HUES48 (cell line): Measurements from ENCODE around the gene TMEM229B.

Experiments used
- H3K27ac ChIP-seq: one replicate; pipeline ENCODE4 v1.7.0; 2013; ENCODE audit warnings: low read depth, low read length, inconsistent platforms
- H3K27me3 ChIP-seq: 2 replicates; pipeline ENCODE4 v1.6.1; 2013; ENCODE audit warnings: mild to moderate bottlenecking, low read length; ENCODE audit not compliant: control insufficient read depth, insufficient read depth
- H3K36me3 ChIP-seq: 2 replicates; pipeline ENCODE4 v1.6.1; 2013; ENCODE audit warnings: low read length; ENCODE audit not compliant: control insufficient read depth, insufficient read depth
- H3K4me1 ChIP-seq: 2 replicates; pipeline ENCODE4 v1.6.1; 2013; ENCODE audit warnings: mild to moderate bottlenecking, low read length; ENCODE audit not compliant: control insufficient read depth, insufficient read depth
- H3K4me3 ChIP-seq: 2 replicates; pipeline ENCODE4 v1.5.1; 2013; ENCODE audit warnings: mild to moderate bottlenecking, low read depth, low read length
- H3K9ac ChIP-seq: 2 replicates; pipeline ENCODE4 v1.6.1; 2013; ENCODE audit warnings: mild to moderate bottlenecking, low read depth, low read length, moderate library complexity
- H3K9me3 ChIP-seq: 2 replicates; pipeline ENCODE4 v1.6.1; 2013; ENCODE audit warnings: low read length; ENCODE audit not compliant: control insufficient read depth, insufficient read depth

TMEM229B gene

DNA sequence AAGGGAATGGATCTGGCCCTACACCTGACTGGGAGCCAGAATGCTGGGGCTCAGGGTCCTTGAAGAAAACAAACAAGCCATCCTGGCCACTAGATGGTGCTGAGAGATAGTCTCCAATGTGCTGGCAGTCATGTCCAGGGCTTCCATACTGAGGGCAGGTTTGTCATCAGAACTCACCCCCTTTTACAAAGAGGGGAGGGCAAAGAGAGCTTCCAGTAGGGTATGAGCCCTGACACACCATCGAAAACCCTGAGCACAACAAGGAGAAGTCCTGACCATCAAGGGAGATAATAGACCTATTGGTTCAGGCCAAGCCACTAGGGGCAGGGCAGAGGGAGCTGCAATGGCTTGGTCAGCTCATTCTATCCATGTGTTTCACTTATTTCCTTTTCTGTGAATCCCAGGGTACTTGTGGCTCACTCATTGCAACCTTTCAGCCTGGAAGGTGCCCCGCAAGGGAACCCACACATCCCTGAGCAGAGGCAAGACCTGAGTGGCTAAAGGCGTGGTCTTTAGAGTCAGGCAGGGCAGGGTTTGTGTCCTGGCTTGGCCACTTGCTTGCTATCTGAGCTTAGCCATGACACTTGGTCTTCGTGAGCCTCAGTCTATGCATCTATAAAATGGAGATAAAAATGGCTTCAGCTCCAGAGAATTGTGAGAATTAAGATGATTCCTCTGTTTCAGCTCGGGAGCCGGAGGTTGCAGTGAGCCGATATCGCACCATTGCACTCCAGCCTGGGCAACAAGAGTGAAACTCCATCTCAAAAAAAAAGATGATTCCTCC is 38.3 kb upstream of the TMEM229B start:
- Histone ChIP-seq H3K27ac (peak overlapping the region; percentile 52), H3K4me3 (no peak overlapping the region), H3K4me1 (no peaks in the 10 kb centered on the region), H3K9me3 (no peaks in the 10 kb centered on the region), H3K9ac (no peak overlapping the region), H3K27me3 (peaks cover 3% of the 10 kb centered on the region; the same call in 1 of the 2 replicates), H3K36me3 (no peaks in the 10 kb centered on the region)

DNA sequence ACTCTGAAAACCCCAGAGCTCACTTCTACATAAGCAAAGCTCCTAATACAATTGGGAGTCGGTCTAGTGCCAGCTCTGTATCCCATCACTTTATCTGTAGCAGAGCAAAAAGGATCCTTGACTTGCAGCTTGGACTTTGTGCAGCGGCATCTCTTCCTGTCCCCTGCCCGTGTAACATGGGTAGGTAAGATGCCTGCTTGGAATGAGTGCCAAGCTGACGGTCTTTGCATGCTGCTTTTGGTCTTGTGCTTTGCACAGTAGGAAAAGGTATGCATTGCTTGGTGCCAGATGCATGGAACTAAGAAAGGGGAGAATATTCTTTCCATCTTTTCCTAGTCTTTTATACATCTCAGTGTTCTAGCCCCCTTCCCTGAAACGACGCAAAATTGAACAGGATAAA is 37.7 kb upstream of the TMEM229B start:
- Histone ChIP-seq H3K9me3 (no peaks in the 10 kb centered on the region), H3K9ac (no peak overlapping the region), H3K27ac (no peak overlapping the region), H3K4me3 (no peak overlapping the region), H3K27me3 (peaks cover 3% of the 10 kb centered on the region; the same call in 1 of the 2 replicates), H3K36me3 (no peaks in the 10 kb centered on the region), H3K4me1 (no peaks in the 10 kb centered on the region)

DNA sequence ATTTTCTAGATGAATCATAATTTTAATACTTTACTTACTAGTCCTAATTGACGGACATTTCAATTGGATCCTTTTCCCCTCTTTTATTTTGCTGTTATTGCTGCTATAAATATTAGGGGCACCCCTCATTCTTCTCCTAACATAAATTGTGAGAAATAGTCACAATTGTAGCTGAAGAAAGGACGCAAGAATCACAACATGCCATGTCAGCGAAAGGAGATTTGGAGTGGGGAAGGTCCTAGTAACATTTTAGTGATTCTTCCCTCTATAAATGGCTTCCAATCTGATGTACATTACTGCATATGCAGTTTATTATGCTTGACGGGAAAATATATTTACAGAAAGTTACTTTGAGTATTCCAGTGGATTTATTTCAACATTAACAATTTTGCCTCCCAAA is 36.9 kb upstream of the TMEM229B start:
- Histone ChIP-seq H3K36me3 (no peaks in the 10 kb centered on the region), H3K4me3 (no peak overlapping the region), H3K27ac (no peak overlapping the region), H3K9me3 (no peaks in the 10 kb centered on the region), H3K9ac (no peak overlapping the region), H3K4me1 (no peaks in the 10 kb centered on the region), H3K27me3 (peaks cover 3% of the 10 kb centered on the region; the same call in 1 of the 2 replicates)

DNA sequence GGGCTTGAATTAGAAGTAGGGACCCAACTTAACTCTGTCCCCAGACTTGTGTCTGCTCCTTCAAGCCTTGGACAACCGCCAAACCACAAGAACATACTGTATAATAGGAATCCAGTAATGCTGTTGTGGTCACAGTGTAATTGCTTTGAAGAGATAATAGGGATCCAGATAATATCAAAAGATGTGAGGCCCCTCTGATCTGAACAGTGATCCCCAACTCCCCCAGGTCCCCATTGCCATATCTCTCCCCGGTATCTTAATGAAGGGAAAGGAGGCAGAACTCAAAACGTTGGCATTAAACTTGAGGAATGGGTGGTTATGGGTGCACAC is 36.1 kb upstream of the TMEM229B start:
- no peaks in the 10 kb centered on the region for H3K36me3 ChIP-seq
- H3K27me3 ChIP-seq, result peaks cover 3% of the 10 kb centered on the region; the same call in 1 of the 2 replicates
- no peaks in the 10 kb centered on the region for H3K4me1 ChIP-seq
- H3K4me3 ChIP-seq, result no peak overlapping the region
- H3K9ac ChIP-seq, result no peak overlapping the region
- no peaks in the 10 kb centered on the region for H3K9me3 ChIP-seq
- no peak overlapping the region for H3K27ac ChIP-seq

DNA sequence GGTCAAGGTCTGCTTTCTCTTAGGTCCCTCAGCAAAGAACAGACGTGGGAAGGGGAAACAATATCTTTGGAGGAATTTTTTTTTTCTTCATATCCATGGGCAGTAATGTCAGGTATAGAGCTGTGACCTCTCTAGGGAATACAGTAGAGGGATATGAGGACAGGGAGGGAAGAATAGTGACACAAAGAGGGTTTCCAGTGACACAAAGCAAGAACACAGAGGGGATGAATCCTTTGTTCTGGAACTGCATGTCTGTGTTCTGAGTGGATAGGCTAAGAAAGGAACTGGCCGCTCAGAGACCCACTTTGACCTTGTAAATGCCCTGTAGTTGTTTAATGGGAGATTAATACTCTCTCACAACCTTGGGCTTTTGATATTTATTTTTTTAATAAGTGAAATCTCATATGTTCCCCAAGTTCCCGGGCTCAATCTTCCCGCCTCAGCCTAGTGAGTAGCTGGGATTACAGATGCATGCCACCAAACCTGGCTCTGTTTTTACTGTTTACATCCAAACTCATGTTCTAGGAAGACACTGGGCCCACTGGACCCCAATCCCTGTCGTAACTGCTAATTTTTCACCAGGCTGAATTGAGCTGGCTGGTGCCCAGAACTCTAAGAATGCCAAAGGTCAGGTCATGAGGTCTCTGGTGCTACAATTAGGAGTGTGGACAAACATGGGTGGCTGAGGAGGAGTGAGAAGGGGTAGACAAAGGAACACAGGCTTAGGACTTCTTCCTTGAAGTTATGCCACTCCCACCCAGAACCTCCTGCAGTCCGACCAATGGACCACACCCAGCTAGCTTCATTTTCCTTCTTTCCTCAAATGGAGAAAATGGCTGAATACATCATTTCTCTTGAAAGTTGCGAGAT is 35.5 kb upstream of the TMEM229B start:
- Histone ChIP-seq H3K9me3 (no peaks in the 10 kb centered on the region), H3K4me3 (no peak overlapping the region), H3K4me1 (no peaks in the 10 kb centered on the region), H3K36me3 (no peaks in the 10 kb centered on the region), H3K9ac (no peak overlapping the region), H3K27ac (no peak overlapping the region), H3K27me3 (peaks cover 4% of the 10 kb centered on the region; the same call in 1 of the 2 replicates)

DNA sequence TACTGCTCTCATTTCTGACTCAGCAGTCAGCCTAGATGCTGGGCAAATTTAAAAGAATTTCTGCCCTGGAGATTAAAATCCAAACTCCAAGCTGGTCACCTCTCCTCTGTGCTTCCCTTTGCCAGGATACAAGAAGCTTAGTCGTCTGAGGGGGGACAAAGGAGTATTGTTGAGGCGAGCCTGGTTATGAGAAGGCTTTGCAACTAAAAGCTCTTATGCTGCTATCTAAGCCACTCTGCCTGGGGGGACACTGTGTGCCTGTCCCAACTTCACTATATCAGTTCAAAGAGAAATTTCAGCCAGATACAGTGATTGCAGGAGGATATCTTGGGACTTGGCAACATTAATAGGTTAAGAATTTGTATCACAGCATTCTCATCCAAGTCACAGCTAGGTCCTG is 33.7 kb upstream of the TMEM229B start:
- H3K9me3 ChIP-seq, result no peaks in the 10 kb centered on the region
- H3K4me1 ChIP-seq, result no peaks in the 10 kb centered on the region
- no peak overlapping the region for H3K27ac ChIP-seq
- no peak overlapping the region for H3K4me3 ChIP-seq
- no peaks in the 10 kb centered on the region for H3K36me3 ChIP-seq
- H3K9ac ChIP-seq, result no peak overlapping the region
- H3K27me3 ChIP-seq, result peaks cover 18% of the 10 kb centered on the region

DNA sequence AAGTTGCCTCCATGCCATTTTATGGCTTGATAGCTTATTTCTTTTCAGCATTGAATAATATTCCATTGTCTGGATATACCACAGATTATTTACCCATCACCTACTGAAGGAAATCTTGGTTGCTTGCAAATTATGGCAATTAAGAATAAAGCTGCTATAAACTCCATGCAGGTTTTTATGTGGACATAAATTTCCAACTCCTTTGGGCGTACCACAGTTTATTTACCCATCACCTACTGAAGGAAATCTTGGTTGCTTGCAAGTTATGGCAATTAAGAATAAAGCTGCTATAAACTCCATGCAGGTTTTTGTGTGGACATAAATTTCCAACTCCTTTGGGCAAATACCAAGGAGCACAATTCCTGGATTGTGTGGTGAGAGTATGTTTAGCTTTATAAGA is 32.0 kb upstream of the TMEM229B start:
- Histone ChIP-seq H3K27ac (no peak overlapping the region), H3K4me1 (no peaks in the 10 kb centered on the region), H3K9ac (no peak overlapping the region), H3K4me3 (no peak overlapping the region), H3K9me3 (no peaks in the 10 kb centered on the region), H3K27me3 (peaks cover 35% of the 10 kb centered on the region), H3K36me3 (no peaks in the 10 kb centered on the region)

DNA sequence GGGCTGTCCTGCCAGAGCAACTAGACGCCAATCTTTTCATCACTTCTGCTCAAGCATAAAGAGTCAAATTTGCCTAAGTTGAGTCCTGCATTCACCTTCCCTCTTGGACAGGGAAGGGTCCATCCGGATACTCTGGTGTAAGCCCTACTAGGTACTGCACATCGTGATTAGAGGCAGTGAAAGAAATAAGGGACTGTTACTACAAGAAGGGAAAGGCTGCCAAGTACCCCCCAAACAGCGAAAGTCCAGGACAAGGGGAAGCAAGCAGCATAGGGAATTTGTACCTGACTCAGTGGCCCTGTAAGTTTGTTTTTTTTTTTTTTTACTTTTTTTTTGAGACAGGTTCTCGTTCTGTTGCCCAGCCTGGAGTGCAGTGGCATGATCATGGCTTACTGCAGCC is 30.9 kb upstream of the TMEM229B start:
- Histone ChIP-seq H3K36me3 (no peaks in the 10 kb centered on the region), H3K9ac (no peak overlapping the region), H3K27me3 (peaks cover 45% of the 10 kb centered on the region), H3K4me1 (no peaks in the 10 kb centered on the region), H3K4me3 (no peak overlapping the region), H3K27ac (no peak overlapping the region), H3K9me3 (no peaks in the 10 kb centered on the region)

DNA sequence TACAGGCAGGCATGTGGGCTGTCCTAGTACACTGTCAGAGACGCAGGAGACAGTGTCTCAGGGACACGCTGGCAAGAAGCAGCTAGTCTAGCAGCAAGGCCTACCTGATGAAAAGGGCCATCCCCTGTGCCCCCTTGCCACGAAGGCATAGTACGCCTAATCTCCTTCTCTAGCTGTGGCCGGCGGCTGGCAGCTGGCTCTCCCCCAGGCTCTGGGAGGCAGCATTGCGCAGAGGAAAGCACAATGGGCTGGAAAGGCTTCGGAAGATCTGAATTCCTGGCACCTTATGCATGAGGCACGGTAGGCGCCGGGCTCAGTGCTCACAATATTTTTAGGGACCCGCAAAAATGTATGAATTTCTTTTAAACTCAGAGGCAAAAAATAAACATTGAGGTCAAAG is 28.6 kb upstream of the TMEM229B start:
- H3K9me3 ChIP-seq, result no peaks in the 10 kb centered on the region
- no peak overlapping the region for H3K4me3 ChIP-seq
- H3K4me1 ChIP-seq, result no peaks in the 10 kb centered on the region
- H3K36me3 ChIP-seq, result no peaks in the 10 kb centered on the region
- H3K9ac ChIP-seq, result no peak overlapping the region
- H3K27me3 ChIP-seq, result peaks cover 65% of the 10 kb centered on the region
- H3K27ac ChIP-seq, result no peak overlapping the region

DNA sequence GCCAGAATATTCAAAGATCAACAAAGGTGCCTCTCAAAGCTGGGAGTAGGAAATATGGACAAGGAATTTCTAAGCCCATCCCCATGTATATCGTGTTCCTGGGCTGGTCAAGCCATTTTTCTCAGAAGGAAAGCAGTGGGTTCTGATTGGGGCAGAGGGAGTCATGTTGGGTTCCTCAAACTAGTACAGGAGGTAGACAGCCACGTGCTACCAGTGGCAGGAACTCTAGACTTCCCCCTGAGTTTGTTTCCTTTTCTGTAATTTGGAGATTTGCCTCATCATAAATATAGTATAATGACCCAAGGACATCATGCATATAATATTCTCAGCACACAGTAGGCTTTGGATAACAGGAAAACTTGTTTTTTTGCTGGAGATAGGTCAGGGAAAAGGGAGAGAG is 28.2 kb upstream of the TMEM229B start:
- H3K4me3 ChIP-seq, result no peak overlapping the region
- H3K9ac ChIP-seq, result no peak overlapping the region
- H3K27ac ChIP-seq, result no peak overlapping the region
- peaks cover 67% of the 10 kb centered on the region for H3K27me3 ChIP-seq
- H3K4me1 ChIP-seq, result no peaks in the 10 kb centered on the region
- no peaks in the 10 kb centered on the region for H3K36me3 ChIP-seq
- no peaks in the 10 kb centered on the region for H3K9me3 ChIP-seq

DNA sequence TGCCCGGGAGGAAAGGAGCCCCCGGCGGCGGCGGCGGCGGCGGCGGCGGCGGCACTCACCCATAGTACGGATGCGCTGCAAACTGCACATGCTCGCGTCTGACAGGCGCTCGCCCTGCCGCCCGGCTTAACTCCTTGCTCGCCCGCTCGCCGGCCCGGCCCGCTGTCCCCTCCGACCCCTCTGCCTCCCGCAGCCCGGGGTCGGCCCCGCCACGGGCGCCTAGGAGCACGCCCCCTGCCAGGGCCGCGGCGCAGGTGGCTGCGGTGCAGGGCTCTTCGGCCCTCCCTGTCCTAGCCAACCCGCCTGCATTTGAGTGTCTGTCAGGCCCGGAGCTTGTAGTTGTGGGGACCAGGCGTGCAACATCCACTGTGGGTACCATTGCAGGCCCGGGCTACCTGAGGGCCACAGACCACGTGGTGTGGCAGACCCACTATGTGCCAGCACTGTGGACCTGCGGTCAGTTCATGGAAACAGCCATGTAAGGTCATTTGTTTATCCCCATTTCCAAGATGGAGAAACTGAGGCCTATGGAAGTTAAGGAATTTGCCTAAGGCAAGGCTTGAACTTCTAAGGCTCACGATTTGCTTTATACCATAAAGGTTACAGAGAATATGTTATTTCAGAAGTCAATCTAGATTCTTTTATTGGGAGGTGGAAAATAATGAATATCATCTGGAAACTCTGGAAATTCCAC is 27.0 kb upstream of the TMEM229B start:
- no peak overlapping the region for H3K9ac ChIP-seq

More for the DNA sequence above, 27.0 kb upstream of the TMEM229B start:
- H3K4me3 ChIP-seq, result peak overlapping the region; percentile 66
- no peak overlapping the region for H3K27ac ChIP-seq
- H3K4me1 ChIP-seq, result no peaks in the 10 kb centered on the region
- H3K27me3 ChIP-seq, result peaks cover 69% of the 10 kb centered on the region
- no peaks in the 10 kb centered on the region for H3K9me3 ChIP-seq
- no peaks in the 10 kb centered on the region for H3K36me3 ChIP-seq
